ENCODE results near the gene CHKA.

CHKA gene

DNA sequence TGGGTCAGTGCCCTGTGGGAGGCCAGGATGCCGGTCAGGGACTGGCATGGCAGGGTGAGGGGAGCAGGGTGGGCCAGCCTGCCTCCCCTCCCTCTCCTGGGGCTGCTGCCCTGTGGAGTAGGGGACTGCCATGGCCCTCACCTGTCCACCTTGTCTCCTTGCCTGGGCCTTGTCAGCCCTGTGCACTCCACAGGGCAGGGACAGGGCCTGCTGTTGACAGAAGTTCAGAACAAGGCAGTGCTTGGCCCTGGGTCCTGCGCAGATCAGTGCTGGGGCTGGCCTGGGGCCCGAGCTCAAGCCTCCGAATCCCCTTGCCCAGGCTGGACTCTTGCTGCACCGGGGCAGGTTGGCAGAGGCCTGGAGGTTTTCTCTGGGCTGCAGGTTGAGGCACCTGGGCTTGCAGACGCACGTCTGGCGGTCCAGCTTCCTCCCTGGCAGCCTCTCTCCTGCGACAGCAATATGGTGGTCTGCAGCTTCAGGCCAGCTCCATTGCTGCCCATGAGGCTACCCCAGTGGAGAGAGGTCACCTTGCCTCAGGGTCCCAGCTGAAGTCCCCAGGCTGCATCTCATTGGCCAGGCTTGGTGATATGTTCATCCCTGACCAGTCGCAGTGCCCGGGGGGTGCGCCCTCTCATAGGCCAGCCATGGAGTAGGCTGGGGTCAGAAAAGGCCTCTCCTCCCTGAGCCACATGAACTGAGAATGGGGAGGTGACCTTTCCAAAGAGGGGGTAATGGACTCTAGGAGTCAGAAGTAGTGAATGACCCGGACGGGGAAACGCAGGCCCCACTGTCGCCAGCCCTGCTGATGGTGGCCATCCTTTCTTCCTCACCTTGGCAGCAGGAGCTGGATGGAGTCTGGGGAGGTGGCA lies 21.5 kb upstream of the CHKA start:
- DNase-seq: no peak

DNA sequence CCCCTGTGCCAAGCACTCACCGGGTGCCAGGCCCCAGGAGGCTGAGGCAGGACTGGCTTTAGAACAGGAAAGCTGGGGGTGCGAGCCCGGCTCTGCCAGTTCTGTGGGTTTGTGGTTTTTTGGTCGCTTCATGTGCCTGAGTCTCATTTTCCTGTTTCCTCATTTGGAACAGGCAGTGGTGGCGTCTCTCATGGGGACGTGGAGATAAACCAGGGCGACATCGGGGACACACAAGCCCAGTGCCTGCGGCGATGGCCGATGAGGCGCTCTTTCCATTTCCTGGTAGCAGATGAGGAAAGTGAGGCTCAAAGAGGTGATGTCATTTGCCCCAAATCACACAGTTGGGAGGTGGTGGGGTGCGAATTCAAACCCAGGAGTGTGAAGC lies 20.8 kb upstream of the CHKA start:
- peak; percentile 76 for DNase-seq

DNA sequence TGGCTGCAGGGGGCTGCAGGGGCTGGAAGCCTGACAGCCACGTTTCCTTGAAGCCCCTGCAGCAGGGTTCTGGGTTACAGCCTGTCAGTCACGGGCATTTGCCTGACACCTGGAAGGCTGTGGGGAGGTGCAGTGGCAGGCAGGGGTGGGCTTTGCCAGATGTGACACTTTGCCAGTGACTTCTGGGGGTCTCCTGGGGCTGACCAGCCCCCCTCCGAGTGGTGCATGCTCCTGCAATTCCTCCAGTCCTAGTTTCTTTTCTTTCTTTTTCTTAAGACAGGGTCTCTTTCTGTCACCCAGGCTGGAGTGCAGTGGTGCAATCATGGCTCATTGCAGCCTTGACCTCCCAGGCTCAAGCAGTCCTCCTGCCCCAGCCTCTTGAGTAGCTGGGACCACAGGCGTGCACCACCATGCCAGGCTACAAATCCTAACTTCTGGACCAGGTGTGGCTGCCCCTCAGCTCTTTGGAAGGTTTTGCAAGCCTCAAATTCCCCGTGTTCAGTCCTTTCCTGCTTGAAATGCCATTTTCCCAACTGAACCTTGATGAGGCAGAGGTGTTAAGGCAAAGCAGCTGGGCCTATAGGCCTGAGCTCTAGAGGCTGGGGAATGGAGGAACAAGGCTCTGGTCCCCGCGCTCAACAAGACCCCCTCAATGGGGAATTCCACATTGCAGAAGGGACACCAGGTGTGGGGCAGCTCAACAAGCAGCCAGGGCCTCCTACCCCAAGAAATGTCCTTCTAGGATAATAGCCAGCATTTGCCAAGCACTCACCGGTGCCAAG lies 20.2 kb upstream of the CHKA start:
- no peak for DNase-seq

DNA sequence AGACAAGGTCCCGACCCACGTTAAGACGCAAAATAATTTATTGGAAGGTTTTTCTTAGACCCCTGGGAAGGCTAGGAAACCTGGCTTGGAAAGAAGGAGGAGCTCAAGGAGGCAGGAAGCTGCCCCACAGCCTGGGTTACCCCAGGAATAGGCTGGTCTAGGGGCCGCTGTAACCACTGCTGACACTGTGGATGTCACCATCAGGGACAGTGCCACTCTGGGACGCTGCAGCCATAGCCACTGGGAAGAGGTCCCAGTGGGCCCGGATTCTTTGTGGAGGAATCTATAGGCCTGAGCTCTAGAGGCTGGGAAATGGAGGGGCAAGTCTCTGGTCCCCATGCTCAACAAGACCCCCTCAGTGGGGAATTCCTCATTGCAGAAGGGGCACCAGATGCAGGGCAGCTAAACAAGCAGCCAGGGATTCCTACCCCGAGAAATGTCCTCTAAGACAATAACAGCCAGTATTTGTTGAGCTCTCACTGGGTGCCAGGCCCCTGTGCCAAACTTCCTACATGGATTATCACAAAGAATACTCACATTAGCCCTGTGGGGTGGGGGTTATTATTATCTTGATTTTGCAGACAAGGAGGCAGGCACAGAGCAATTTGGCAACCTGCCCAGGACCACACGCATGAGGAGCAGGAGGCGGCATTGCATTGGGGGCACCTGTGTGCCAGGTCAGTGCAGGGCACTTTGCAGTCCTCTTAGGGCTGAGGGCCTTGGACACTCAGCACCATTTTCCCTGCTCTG lies 19.5 kb upstream of the CHKA start:
- no peak for DNase-seq

DNA sequence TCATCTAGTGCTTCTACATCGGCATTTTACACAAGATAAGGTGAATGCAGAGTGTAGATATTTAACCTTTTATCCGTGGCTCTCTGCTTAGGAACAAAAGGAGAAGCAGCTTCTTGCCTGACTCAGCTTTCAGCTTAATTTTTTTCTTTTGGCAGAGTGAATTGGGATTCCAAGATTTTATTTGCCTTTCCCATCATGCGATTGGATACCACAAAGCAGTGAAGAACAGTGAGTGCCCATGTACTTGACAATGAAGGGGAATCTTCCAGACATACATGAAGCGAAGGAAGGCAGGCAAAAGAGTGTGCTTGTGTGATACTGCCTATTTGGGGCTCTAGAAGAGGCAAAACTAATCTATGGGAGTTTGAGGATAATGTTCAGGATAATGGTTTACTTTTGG lies 17.0 kb upstream of the CHKA start:
- DNase-seq: no peak

DNA sequence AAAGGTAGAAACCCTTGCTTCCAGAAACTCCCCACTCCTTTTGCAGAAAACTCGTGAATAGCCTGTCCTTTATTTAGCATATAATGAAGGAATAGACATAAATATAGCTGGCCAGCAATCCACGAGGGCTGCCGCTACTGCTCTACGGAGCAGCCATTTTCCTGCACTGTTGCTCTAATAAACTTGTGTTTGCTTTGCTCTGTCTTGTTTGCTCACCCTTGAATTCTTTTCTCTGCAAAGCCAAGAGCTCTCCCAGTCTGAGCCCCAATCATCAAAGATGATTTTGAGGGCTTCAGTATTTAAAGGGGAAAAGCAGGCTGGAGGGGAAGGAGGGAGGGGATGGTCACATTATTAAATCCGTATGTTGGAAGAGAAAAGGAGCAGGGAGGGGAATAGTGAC lies 16.6 kb upstream of the CHKA start:
- no peak for DNase-seq

DNA sequence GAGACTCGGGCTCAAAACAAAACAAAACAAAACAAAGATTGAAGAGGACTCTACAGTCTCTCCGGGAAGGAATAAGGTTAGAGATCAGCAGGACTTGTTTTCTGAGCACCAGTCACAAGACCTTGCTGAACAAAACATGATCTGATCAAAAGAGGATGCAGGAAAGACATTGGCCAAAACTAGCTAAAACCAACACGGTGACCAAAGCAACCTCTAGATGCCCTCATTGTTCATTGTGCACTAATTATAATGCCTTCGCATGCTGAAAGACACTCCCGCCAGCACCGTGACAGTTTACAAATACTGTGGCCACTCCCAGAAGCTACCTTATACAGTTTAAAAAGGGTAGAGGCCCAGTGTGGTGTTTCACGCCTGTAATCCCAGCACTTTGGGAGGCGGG lies 15.7 kb upstream of the CHKA start:
- DNase-seq: no peak

DNA sequence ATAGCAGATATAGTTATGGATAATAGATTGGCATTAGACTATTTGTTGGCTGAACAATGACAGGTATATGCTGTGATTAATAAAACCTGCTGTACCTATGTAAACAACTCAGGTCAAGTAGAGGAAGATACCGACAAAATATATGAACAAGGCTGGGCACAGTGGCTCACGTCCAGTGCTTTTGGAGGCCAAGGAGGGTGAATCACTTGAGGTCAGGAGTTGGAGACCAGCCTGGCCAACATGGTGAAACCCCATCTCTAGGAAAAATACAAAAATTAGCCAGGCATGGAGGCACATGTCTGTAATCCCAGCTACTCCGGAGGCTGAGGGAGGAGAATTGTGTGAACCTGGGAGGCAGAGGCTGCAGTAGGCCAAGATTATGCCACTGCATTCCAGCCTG lies 14.0 kb upstream of the CHKA start:
- DNase-seq: no peak

DNA sequence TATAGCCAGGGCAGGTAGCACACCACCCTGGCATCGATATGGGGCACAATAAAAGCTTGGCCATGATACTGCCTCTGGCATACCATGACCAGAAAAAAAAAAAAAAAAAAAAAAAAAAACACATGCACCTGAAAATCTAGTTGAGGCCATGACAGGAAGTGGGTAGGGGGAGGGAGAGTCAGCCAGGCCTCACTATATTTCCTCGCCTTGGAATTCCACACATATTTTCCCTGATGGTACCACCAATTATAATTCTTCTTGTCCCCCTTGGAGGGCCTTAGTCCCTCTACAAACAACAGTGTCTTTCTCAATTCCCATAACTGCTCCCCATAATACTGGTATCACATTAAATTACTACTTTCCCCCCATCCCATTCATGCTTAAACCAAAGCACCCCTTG lies 12.6 kb upstream of the CHKA start:
- no peak for DNase-seq

DNA sequence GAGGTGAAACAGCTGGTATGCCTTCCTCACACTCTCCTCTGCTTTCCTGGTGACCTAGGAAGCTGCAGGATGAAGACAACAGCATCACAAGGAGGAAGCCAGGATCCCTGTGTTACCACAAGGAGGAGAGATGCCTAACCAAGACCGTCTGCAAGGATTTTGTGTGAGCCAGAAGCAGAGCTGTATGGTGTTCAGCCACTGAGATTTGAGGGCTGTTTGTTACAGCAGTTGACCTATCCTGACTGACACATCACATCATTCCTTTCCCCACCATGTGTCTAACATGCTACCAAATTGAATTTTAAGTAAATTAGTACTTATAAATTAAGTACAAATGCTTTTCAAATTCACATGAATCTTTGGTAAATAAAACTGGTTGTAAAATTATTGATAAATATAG lies 8.9 kb upstream of the CHKA start:
- DNase-seq: no peak

DNA sequence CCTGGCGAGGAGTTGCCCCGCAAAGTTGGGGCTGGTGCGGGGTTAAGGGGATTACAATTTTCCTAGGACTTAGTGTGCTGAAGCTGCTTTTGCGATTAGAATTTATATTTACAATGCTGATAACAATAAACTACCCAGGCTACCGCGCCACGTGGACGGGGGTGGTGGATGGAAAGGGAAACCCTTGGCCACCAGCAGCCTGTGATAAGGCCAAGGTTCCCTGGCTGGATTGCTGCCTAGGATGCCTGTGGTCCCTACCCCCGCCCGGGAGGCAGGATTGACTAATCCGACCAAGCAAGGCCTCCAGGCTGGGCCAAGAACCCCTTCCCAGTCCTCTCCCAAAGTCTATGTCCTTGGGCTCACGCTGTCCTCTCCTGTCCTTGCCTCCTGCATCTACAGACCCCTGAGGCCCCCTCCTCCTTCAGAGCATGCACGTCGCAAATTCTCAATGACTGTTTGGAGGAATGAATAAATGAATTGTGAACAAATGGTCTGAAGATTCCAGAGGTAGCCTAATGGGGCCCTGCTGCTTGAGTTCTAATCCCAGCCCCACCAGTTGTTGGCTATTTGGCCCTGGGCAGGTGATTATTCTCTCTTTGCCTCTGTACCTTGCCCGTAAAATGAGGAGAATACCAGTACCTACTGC lies 7.6 kb upstream of the CHKA start:
- no peak for DNase-seq

DNA sequence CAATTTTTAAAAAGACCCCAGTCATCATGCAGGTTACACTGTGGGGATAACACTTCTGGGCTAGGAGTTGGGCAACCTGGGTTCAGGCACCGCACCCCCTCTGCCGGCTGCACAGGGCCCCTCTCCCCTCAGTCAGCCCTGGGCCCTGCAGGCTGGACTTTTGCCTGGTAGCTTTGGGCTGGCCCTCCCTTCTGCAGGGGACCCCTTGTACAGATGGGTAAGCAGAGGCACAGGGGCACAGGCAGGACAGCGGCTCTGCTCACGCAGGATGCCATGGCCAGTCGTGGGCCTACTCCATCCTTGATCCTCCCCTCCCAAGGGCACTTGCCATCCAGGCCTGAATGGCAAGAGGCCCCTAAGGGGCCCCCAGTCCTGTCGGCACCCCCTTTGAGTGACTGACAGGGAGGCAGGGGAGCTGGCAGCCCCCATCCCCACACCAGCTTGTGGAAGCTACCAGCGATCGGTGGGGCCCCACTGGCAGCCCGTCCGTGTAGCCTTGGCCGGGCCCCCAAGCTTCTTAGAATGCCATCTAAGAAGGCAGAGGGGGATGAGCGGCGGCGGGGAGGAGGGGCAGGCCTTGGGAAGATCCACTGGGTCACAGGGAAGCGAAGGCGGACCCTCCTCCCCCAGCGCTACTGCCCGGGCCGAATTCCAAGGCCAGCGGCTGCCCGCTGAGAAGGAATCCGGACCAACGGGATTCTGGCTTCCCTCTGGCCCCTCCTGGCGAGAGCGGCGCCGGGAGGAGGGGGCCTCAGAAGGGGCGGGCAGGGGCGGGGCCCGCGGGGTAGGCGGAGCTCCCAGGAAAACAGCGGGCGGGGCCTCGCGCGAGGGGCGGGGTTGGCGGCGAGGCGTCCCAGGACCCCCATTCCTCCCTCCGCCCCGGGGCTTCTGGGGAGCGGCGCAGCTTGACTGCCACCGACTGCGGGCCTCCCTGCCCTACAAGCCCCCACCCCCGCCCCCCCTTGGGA lies 6.8 kb upstream of the CHKA start:
- no peak for DNase-seq

DNA sequence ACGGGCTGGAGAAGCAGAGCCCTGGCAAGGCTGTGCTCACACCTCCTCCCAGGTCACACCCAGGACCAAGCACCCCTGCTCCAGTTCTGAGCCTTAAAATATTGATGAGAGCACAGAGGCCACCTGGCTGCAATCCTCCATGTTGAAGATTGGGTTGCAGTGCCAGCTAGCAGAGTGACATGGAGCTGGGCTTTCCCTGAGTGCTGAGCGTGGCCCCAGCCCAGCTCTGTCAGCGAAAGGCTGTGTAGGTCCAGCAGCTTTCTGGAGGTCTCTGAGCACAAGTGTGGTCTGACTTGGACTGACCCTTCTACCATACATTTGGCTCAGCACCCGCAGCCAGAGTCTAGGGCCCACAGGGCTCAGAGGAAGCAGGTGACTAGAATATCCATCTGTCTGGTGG lies 4.0 kb upstream of the CHKA start:
- no peak for DNase-seq

DNA sequence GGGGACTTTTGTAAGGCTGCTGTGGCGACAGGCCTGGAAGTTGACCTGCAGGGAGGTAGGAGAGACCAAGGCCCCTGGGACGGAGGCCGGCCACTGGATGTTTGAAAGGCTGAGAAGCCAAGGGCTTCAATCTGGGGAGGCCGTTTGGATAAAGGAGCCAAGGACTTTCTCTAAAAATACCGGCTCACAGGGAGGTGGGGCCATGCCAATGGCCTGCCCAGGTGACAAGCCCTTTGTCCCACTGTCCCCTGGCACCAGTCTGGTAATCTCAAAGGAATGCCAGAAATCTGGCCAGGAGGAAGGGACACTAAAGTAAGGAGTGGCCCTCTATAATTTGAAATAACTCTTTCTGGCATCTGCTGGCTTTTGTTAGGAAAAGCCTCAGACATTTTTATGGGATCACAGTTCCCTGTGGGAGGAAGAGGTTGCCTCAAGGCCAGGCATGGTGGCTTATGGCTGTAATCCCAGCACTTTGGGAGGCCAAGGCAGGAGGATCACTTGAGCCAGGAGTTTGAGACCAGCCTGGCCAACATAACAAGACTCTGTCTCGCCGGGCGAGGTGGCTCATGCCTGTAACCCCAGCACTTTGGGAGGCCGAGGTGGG lies 1.9 kb upstream of the CHKA start:
- DNase-seq: no peak

DNA sequence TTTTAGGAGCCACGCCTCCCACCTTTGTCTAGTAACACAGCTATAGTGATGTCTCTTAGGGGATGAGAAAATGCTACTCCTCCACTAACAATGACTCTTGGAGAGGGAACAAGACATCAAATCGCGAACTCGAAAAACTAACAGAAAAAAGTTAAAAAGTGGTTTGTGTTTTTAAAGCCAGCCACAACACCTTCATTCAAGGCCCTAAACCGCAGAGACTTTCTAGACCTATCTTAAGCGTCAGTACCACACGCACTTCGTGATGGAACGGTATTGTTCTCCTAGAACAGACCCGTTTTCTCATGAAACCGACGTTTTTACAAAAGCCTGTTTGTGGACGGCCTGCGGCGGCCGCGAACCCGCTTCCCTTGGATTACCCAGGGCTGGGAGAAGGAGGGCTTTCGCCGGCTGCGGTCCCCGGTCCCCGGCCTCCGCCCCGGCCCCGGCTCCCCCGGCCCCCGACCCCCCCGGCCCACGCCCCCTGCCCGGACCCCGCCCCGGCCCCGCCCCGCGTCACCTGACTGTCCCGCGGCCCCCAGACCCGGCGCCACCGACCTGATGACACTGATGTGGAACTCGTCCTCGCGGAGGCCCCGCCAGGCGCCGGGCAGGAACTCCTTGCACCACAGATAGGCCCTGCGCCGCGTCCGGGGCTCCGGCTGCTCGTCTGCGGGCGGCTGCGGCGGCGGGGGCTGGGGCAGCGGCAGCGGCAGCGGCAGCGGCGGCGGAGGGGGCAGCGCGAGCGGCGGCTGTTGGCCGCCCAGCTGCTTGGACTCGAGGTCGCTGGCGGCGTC lies 718 bp downstream of the CHKA start:
- peak; percentile 48 for DNase-seq

DNA sequence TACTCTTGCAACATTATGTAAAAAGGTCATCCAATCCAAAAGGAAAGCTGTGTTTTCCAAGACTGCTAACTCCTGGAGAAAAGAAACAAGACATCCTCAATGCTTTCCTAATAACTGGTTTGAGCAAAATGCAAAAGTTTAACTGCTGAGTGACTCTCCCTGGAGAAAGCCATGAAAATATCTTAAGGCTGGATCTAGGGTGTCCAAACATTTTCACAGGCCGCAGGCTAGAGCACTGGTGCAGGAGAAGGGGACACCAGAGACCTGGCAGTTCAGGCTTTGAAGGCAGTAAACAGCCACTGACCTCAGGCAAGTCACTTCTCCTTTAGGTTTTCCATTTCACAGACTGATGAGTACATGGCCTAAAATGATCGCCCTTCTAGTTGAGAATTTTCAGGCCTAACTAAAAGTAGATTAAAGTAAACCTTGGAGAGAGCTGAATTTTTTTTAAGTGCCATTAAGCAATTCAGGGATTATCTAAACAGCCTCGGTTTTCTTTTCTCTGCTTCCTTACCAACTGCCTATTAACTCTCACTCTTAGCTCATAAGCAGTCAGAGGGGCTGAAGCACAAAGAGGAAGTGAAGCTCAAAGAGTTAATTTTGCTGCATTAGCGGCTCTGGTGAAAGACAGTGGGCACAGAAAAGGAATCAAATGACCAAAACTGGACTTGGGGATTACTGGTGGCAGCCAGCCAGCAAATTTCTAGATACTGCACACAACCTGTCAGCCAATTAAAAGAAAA lies 2.3 kb downstream of the CHKA start:
- no peak for DNase-seq

DNA sequence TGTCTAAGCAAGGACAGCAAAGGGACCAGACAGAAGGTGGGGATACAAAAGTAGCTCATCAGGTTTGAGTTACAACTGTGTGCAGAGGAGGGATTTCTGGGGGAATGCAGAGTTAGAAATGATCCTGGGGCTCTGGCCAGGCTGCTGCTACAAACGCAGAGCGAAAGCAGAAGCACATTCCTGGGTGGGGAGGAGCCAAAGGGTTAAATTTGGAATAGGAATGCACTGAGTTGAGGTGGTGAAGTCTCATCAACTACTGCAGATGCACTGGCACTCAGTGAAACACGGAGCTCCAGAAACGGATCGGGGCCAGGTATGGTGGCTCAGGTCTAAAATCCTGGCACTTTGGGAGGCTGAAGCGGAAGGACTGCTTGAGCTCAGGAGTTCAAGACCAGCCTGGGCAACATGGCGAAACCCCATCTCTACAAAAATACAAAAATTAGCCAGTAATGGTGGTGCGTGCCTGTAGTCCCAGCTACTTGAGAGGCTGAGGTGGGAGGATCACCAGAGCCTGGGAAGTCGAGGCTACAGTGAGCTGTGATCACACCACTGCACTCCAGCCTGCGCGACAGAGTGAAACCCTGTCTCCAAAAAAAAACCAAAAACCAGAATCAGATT lies 3.2 kb downstream of the CHKA start:
- DNase-seq: no peak

DNA sequence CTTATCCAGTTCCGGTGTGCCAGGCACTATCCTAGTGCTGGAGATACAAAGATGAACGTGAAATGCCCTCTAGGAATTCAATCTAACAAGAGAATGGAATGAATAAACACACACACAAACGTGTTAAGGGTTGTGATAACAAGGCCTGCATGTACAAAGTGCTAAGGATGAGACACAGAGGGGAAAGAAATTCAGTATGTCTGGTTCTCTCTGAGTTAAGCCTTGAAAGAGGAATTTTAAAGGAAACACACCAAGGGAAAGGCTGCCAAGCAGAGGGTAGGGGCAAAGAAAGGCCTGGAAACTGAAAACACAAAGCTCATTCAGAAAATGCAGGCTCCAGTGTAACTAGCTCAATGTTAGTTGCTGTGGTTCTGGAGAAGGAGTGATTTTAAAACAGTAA lies 4.2 kb downstream of the CHKA start:
- DNase-seq: no peak

DNA sequence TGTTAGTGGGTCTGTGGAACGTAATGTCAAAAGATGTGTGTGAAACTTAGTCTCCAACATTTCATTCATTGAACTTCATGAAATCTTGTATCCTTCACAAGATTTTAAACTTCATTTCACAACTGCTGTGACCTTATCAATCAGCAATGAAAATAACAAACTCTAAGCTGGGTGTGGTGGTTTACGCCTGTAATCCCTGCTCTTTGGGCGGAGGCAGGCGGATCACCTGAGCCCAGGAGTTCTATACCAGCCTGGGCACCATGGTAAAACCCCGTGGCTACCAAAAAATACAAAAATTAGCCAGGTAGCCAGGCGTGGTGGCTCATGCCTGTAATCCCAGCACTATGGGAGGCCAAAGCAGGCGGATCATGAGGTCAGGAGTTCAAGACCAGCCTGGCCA lies 5.1 kb downstream of the CHKA start:
- DNase-seq: no peak

All from stimulated activated CD8-positive, alpha-beta memory T cell treated with anti-CD3 and anti-CD28 coated beads, Interleukin-4, amount 100 ng/mL, for 48 hours (primary cell).